Fibroblast of mammary gland (primary cell): ENCODE data around the gene MFF.
A peak's percentile ranks its signal among the peaks of the same experiment; 100 is the strongest.

ENCODE experiments used
- DNase-seq: peaks from one replicate; pipeline ENCODE4 v3.0.0-alpha.2; 2010; ENCODE audit warnings: low read depth
- H3K4me3 ChIP-seq: 2 replicates; pipeline ENCODE4 v1.5.1; 2011; ENCODE audit warnings: low read depth, mild to moderate bottlenecking, low read length, moderate library complexity; ENCODE audit not compliant: control insufficient read depth
- CTCF ChIP-seq: conservative IDR thresholded peaks from 2 replicates; pipeline ENCODE4 v1.5.1; 2011; ENCODE audit warnings: low read depth, low read length, inconsistent platforms; ENCODE audit not compliant: control insufficient read depth, insufficient read depth

The MFF gene

GRCh38 chr2:227324642-227324994 lies 433 bp upstream of the MFF start:
- H3K4me3 ChIP-seq: peak overlapping the region; percentile 97
- TF ChIP-seq CTCF: no peak
- no peak for DNase-seq

GRCh38 chr2:227325839-227326195 lies 766 bp downstream of the MFF start:
- TF ChIP-seq CTCF: no peak
- H3K4me3 ChIP-seq: peak overlapping the region; percentile 97

GRCh38 chr2:227326783-227327182 lies 1.7 kb downstream of the MFF start:
- TF ChIP-seq CTCF: no peak
- H3K4me3 ChIP-seq: peak overlapping the region; percentile 97
- no peak for DNase-seq

More at GRCh38 chr2:227325839-227326195, 766 bp downstream of the MFF start:
- peak; percentile 53 for DNase-seq

GRCh38 chr2:227335713-227336112 lies 10.7 kb downstream of the MFF start:
- TF ChIP-seq CTCF: no peak
- H3K4me3 ChIP-seq: no peak overlapping the region
- no peak for DNase-seq

GRCh38 chr2:227337442-227337841 lies 12.4 kb downstream of the MFF start:
- no peak overlapping the region for H3K4me3 ChIP-seq
- no peak for DNase-seq
- TF ChIP-seq CTCF: no peak

GRCh38 chr2:227339098-227339599 lies 14.1 kb downstream of the MFF start:
- DNase-seq: no peak
- no peak overlapping the region for H3K4me3 ChIP-seq
- TF ChIP-seq CTCF: no peak

GRCh38 chr2:227340106-227340505 lies 15.1 kb downstream of the MFF start:
- no peak overlapping the region for H3K4me3 ChIP-seq
- DNase-seq: no peak
- TF ChIP-seq CTCF: no peak
